GM19043 (cell line): ENCODE results near the gene RNF208.

Source experiments
- ATAC-seq: cut with Tn5 transposase; IDR thresholded peaks from one replicate; pipeline ENCODE4 v1.9.1; 2021; ENCODE audit warnings: low read depth; ENCODE audit not compliant: unreplicated experiment

Gene RNF208

GRCh38 chr9:137178939-137179630 lies 43.0 kb downstream of the RNF208 start:
- ATAC-seq = no peak

DNA sequence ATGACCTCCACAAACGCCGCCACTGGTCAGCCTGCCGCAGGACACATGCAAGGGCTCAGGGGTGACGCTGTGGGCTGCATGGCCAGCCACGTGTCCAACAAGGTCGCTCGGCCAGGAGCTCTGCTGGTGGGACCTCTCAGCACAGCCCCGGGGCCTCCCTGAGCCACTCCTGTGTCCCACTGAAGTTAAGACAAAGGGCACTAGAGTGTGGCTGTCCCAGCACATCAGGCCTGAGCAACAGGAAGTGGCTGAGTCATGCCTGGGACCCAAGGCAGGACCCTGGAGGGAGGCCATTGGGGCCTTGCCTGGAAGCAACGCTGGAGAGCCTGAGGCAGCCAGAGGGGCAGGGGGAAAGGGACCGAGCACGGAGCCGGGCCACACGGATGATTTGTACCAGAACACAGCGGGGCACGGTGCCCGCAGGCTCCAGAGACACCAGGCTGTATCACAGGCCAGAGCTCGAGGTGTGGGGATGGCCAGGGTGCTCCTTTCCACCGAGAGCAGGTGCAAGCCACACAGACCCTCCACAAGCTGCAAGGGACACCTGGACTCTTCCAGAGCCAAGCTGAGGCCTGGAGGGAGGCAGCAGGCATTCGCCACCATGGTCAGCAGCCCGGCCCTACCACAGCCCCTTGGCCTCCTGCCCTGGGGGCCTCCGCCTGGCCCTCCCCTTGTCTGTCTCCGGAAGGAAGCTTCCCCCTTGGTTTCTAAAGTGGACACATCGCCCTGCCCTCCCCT lies 43.7 kb downstream of the RNF208 start:
- ATAC-seq = no peak

DNA sequence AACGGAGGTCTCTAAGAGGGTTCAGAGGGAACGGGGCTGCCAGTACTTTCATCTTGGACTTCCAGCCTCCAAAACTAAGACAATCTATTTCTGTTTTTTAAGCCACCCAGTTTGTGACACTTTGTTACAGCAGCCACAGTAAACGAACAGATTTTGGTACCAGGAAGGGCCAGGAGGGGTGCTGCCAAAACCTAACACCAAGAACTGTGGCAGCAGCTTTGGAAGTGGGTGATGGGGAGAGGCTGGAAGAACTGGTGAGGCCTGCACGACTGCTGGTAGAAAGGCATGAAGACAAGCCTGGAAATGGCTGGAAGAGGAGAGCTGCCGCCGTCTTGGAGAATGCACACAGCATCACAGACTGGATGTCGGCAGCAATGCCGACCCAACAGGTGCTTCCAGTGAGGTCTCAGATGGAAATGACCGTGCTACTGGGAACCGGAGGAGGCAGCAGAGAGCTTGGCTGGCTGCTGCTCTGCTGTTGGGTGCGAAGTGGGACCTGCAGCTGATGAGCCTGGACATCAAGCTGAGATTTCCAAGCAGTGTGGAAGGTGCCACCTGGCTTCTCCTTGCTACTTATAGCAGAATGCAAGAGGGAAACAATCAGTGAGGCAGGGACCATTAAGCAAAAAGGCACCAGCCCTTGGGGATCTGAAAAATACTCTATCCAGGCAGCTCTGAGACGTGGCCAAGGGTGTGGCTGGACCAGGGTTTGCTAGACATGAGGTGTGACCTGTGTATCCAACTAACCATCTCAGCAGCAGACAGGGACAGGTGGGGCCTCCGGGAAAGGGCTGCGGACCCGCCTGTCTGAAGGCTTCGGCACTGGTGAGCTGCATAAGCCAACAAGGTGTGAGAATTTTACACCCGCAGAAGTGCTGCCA lies 45.5 kb downstream of the RNF208 start:
- no peak for ATAC-seq

DNA sequence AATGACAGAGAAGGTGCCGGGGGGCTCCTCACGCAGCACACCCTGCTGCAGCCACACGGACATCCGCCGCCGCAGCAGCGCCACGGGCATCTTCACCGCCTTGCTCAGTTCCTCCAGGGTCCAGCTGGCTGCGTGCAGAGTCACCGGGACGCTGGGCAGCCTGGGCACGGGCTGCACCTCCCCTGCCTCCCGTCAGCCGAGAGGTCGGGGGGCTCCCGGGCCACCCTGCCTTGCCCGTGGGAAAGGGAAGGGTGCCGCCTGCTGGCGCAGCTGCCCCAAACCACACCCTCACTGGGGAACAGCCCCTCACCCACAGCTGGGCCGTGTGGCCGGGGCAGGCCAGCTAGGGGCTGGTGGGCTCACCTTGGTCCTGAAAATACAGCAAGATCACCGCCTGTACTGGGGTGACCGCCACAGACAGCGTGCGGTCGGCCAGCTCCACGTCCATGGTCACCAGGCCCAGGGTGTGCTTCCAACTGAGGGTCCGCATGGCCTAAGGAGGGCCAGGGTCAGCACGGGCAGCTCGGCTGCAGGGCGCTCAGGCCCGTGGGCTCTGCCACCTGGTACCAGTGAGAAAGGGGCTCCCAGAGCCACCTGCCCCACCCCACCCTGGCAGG lies 46.6 kb downstream of the RNF208 start:
- ATAC-seq = no peak

DNA sequence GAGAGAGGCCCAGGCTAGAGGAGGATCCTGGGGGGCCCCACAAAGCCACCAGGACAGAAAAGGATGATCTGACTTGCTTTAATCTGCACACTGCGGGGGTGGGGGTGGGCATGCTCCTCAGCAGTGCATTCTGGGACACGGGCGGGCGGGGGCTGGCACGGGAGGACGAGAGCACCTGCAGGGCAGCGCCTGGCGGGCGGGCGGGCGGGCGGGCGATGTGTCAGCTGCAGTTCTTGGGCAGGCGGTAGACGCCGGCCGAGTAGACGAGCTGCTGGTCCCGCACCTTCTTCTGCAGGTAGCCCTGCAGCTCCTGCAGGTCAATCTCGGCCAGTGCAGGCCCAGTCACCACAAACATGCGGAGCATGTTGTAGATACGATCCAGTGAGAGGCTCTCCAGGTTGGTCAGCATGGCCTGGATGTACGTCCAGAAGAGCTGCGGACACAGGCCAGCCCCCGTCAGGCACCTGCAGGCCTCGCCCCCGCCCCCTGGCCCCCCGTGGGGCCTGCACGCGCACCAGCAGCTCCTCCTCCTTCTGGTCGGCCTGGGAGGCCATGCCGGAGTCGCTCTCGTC lies 47.2 kb downstream of the RNF208 start:
- no peak for ATAC-seq

DNA sequence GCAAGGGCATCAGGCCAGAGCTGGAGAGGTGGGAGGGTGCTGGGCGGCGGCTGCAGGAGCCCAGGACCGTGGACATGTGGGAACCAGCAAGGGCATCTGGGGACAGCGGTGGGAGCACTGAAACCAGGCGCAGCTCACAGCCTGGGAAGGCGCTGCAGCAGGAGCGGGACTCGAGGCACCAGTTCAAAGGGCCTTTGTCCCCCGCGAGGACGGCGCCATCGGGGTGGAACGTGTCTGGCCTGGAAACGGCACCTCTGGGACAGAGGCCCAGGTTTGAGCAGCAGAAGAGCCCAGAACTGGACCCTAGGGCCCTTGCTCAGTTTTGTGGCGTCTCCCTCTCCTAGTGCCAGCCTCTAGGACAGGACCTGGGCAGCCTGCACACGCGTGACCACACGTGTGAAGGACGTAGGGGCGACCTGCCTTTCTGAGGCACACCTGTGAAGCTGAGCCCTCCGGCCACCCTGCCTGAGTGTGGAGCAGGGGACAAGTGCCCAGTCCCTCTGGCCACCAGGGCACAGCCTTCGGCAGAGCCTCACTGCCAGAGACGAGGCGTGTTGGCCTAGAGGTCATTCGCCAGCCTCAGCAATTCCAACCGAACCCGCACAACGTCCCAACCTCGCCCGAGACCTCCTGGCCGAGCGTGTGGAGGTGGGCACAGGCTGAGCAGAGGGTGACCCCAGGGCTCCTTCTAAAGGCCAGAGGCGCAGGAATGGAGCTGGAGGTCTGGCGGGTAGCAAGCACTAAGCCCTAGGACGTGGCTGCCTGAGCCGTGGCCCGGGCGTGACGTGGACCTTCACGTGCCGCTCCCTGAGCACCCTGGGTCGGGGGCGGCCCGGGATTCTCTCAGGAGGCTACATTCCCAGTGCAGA lies 48.0 kb downstream of the RNF208 start:
- ATAC-seq = no peak

DNA sequence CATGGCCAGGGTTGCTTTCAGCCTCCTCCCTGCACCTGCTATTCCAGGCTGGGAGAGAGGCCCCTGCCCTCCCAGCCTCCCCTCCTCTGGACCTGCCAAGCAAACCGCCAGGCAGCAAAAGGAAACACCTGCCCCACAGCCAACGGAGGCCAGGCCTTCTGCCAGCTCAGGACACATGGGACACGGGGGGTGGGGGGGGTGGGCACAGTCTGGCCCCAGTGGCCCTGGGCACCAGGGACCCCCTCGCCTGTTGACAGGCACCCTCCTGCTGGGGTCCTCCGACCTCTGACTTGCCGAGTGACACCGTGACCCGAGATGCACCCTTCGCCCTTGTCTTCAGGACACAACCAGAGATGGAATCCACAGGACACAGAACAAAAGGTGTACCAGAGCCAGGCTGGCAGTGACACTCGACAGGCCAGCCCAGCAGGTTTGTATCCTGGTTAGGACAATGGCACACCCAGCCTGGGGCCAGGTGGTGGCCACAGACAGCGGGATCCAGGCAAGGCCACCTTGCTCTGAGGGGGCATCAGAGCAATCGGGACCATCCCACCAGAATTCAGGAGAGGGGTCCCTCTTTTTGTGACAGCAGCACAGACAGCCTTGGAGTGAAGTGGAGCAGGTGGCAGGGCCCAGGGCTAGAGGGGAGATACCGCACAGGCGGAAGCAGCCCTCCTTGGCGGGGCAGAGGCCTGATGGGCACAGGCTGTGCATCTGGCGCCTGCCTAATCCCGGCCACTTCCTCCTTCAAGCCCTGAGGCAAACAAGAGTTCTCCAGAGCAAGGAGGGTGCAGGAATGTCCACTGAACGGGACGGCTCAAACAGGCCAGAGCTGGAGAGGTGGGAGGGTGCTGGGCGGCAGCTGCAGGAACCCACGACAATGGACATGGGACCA lies 48.9 kb downstream of the RNF208 start:
- no peak for ATAC-seq

GRCh38 chr9:137171149-137171900 lies 50.7 kb downstream of the RNF208 start:
- no peak for ATAC-seq

- no peak for ATAC-seq
Observed at GRCh38 chr9:137170486-137171148, 51.4 kb downstream of the RNF208 start.
